OCI-LY7 (cell line): ENCODE results near the gene HELZ.

Experiments used
- EZH2phosphoT487 ChIP-seq: fragments of 200-600 bp; sonication (generic); IDR thresholded peaks from 2 replicates; pipeline ENCODE4 v1.6.1; 2018; ENCODE audit warnings: low read depth, borderline replicate concordance, mild to moderate bottlenecking, mixed run types, antibody characterized with exemption, low read length, moderate library complexity, mixed read lengths
- TF ChIP-seq, protein P1 (sequence below): fragments of 200-600 bp; sonication (generic); conservative IDR thresholded peaks from 2 replicates; pipeline ENCODE4 v1.5.1; 2014; ENCODE audit warnings: mild to moderate bottlenecking, antibody characterized with exemption, low read length, moderate library complexity, mixed read lengths

- TF ChIP-seq, protein P1, sequence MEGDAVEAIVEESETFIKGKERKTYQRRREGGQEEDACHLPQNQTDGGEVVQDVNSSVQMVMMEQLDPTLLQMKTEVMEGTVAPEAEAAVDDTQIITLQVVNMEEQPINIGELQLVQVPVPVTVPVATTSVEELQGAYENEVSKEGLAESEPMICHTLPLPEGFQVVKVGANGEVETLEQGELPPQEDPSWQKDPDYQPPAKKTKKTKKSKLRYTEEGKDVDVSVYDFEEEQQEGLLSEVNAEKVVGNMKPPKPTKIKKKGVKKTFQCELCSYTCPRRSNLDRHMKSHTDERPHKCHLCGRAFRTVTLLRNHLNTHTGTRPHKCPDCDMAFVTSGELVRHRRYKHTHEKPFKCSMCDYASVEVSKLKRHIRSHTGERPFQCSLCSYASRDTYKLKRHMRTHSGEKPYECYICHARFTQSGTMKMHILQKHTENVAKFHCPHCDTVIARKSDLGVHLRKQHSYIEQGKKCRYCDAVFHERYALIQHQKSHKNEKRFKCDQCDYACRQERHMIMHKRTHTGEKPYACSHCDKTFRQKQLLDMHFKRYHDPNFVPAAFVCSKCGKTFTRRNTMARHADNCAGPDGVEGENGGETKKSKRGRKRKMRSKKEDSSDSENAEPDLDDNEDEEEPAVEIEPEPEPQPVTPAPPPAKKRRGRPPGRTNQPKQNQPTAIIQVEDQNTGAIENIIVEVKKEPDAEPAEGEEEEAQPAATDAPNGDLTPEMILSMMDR = no peak
- TF ChIP-seq EZH2phosphoT487 = no peak
Observed at GRCh38 chr17:67051155-67051538, 193.8 kb downstream of the HELZ start.
